GM06990 (cell line): Measurements from ENCODE around the gene NAT9.

Source experiments
- DNase-seq: peaks from one replicate; pipeline ENCODE4 v3.0.0-alpha.2; 2011; ENCODE audit not compliant: insufficient read length; ENCODE audit errors: extremely low read depth
- H3K27me3 ChIP-seq: replicated peaks from 2 replicates; pipeline ENCODE4 v1.6.0; 2011; ENCODE audit warnings: low read length; ENCODE audit not compliant: control insufficient read depth, insufficient read depth
- H3K36me3 ChIP-seq: 2 replicates; pipeline ENCODE4 v1.5.1; 2011; ENCODE audit warnings: low read length; ENCODE audit not compliant: control insufficient read depth, insufficient read depth
- H3K4me3 ChIP-seq: replicated peaks from 2 replicates; pipeline ENCODE4 v1.5.1; 2011; ENCODE audit warnings: low read depth, mild to moderate bottlenecking, control low read depth, low read length
- TF ChIP-seq, protein P1 (sequence below): IDR thresholded peaks from 2 replicates; pipeline ENCODE4 v1.5.1; 2011; ENCODE audit warnings: low read length, control low read depth, mild to moderate bottlenecking, inconsistent platforms; ENCODE audit not compliant: insufficient read depth, poor library complexity, severe bottlenecking

Gene NAT9

DNA sequence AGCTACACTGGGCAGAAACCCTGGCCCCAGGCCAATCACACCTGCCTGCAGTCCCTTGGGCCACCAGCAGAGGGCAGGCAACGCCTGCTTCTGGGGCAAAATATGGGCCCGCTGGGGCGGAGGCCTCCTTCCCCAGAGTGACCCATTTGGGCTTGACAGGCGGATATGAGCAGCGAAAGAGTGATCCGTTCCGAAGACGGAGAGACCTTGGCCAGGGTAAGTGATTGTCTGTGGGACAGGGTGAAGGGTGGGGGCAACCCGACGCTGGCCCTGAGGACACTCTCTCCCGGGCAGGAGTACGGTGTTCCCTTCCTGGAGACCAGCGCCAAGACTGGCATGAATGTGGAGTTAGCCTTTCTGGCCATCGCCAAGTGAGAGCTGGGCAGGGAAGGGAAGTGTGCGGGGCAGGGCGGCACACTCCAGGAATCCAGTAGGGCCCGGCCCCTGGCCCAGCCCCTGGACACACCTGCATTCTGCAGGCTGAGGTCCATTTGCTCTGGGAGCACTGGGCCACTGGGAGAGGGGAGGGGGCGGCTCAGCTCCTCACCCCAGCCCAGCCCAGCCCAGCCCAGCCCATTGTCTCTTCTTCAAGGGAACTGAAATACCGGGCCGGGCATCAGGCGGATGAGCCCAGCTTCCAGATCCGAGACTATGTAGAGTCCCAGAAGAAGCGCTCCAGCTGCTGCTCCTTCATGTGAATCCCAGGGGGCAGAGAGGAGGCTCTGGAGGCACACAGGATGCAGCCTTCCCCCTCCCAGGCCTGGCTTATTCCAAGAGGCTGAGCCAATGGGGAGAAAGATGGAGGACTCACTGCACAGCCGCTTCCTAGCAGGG, 31.2 kb downstream of the NAT9 start:
- H3K4me3 ChIP-seq = no peak overlapping the region
- peak; percentile 73 for DNase-seq
- TF ChIP-seq, protein P1, sequence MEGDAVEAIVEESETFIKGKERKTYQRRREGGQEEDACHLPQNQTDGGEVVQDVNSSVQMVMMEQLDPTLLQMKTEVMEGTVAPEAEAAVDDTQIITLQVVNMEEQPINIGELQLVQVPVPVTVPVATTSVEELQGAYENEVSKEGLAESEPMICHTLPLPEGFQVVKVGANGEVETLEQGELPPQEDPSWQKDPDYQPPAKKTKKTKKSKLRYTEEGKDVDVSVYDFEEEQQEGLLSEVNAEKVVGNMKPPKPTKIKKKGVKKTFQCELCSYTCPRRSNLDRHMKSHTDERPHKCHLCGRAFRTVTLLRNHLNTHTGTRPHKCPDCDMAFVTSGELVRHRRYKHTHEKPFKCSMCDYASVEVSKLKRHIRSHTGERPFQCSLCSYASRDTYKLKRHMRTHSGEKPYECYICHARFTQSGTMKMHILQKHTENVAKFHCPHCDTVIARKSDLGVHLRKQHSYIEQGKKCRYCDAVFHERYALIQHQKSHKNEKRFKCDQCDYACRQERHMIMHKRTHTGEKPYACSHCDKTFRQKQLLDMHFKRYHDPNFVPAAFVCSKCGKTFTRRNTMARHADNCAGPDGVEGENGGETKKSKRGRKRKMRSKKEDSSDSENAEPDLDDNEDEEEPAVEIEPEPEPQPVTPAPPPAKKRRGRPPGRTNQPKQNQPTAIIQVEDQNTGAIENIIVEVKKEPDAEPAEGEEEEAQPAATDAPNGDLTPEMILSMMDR = peak; percentile 100

DNA sequence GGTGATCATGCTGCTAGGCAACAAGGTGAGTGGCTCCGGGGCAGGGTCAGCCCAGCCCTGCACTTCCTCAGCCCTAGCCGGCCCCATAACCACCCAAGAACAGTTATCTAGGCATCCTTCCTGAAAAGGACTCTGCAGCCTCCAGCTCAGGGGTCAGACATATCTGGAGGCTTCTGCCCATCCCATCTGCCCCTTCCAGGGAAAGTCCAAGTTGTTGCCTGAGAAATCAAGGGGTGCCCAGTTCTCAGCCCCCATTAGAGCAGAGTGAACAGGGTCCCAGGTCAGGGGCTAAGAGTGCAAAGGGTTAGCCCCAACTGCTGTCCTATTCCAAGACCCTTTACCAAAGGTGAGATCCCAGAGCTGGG, 31.8 kb downstream of the NAT9 start:
- no peak for DNase-seq
- no peak overlapping the region for H3K4me3 ChIP-seq

More for the DNA sequence above, 31.2 kb downstream of the NAT9 start:
- no peaks in the 10 kb centered on the region for H3K36me3 ChIP-seq
- no peaks in the 10 kb centered on the region for H3K27me3 ChIP-seq

DNA sequence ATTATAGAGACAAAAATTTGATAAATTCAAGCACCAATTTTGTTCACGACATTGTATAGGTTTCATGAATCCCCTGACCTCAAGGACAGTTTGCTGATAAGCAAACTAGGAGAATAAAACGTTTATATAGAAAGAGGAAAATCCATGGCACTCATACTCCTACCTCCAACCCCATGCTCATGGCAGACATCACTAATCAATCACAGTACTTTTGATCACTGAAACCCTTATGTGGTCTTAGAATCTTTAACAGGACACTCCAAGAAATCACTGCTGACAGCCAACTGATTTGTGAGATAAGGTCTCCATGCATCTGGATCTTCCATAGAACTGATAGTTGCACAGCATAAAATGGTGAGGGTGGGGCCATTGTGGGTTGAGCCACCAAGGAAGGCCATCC, 32.4 kb downstream of the NAT9 start:
- no peaks in the 10 kb centered on the region for H3K36me3 ChIP-seq
- DNase-seq = no peak
- TF ChIP-seq, protein P1 = no peak
- no peak overlapping the region for H3K4me3 ChIP-seq
- no peaks in the 10 kb centered on the region for H3K27me3 ChIP-seq

More for the DNA sequence above, 31.8 kb downstream of the NAT9 start:
- TF ChIP-seq, protein P1 = no peak
- no peaks in the 10 kb centered on the region for H3K27me3 ChIP-seq
- H3K36me3 ChIP-seq = no peaks in the 10 kb centered on the region

- no peaks in the 10 kb centered on the region for H3K27me3 ChIP-seq
- DNase-seq = no peak
- H3K36me3 ChIP-seq = no peaks in the 10 kb centered on the region
- TF ChIP-seq, protein P1 = no peak
- no peak overlapping the region for H3K4me3 ChIP-seq
Observed at GRCh38 chr17:74742978-74743545, 33.1 kb downstream of the NAT9 start.

GRCh38 chr17:74742153-74742515, 34.0 kb downstream of the NAT9 start:
- no peaks in the 10 kb centered on the region for H3K36me3 ChIP-seq
- peak; percentile 77 for DNase-seq
- no peak overlapping the region for H3K4me3 ChIP-seq
- TF ChIP-seq, protein P1 = no peak
- no peaks in the 10 kb centered on the region for H3K27me3 ChIP-seq
